WTC11 (cell line): ENCODE data around the gene TM4SF1. TPM values are rescaled to one million over a fixed set of nuclear protein-coding genes. Genes with fewer than 3 reads are reported as not detected.
"Not testable (repeated sequence)": the region's sequence is repeated elsewhere in the genome, so short reads cannot be mapped to it uniquely, and the experiment has no call there.

Source experiments
- ATAC-seq: fragments of 200-7000 bp; cut with Tn5 transposase; 2 replicates; pipeline ENCODE4 v1.10.0; 2021; ENCODE audit warnings: mild to moderate bottlenecking, moderate library complexity
- CTCF ChIA-PET: fragments of 300-600 bp; sonication (Branson Sonifier 250); formaldehyde crosslinking; loops from one replicate; lab custom pipeline; 2021; ENCODE audit warnings: antibody characterized with exemption; lab: Charles Lee
- POLR2A ChIA-PET: fragments of 350-600 bp; sonication (Branson Sonifier 250); formaldehyde crosslinking; loops from one replicate; lab custom pipeline; 2021; ENCODE audit warnings: antibody characterized with exemption; lab: Charles Lee
- DNase-seq: peaks from one replicate; pipeline ENCODE4 v3.0.0; 2021; ENCODE audit warnings: low spot score
- H3K27ac Mint-ChIP-seq: 2 replicates; pipeline ENCODE4 v1.8.0; 2021; ENCODE audit warnings: mixed read lengths
- H3K27me3 Mint-ChIP-seq: 2 replicates; pipeline ENCODE4 v1.8.0; 2021; ENCODE audit warnings: low read depth, mild to moderate bottlenecking, moderate library complexity, mixed read lengths
- H3K36me3 Mint-ChIP-seq: 2 replicates; pipeline ENCODE4 v1.8.0; 2021; ENCODE audit warnings: mixed read lengths
- H3K4me1 Mint-ChIP-seq: 2 replicates; pipeline ENCODE4 v1.8.0; 2022; ENCODE audit warnings: mixed read lengths
- H3K4me3 Mint-ChIP-seq: 2 replicates; pipeline ENCODE4 v1.8.0; 2021; ENCODE audit warnings: mild to moderate bottlenecking, moderate library complexity, mixed read lengths
- H3K9me3 Mint-ChIP-seq: 2 replicates; pipeline ENCODE4 v1.8.0; 2021; ENCODE audit warnings: mixed read lengths
- AR ChIP-seq: fragments of 250-450 bp; sonication (Bioruptor Pico); IDR thresholded peaks from 2 replicates; pipeline ENCODE4 v1.9.0; 2021; ENCODE audit warnings: mild to moderate bottlenecking
- ATF2 ChIP-seq: sonication (generic); formaldehyde crosslinking; IDR thresholded peaks from 2 replicates; pipeline ENCODE4 v1.8.1; 2022; ENCODE audit warnings: low read depth, missing genetic modification reagents, borderline replicate concordance
- CBFB ChIP-seq: sonication (generic); formaldehyde crosslinking; IDR thresholded peaks from 2 replicates; pipeline ENCODE4 v1.8.1; 2022; ENCODE audit warnings: mild to moderate bottlenecking, low read depth, missing genetic modification reagents
- E2F1 ChIP-seq: sonication (generic); formaldehyde crosslinking; IDR thresholded peaks from 2 replicates; pipeline ENCODE4 v1.8.0; 2022; ENCODE audit warnings: mild to moderate bottlenecking, missing genetic modification reagents
- ERG ChIP-seq: fragments of 250-450 bp; sonication (Bioruptor Pico); IDR thresholded peaks from 2 replicates; pipeline ENCODE4 v1.8.0; 2021; ENCODE audit warnings: mild to moderate bottlenecking
- FOXJ3 ChIP-seq: sonication (generic); formaldehyde crosslinking; IDR thresholded peaks from 2 replicates; pipeline ENCODE4 v1.9.0; 2021; ENCODE audit warnings: missing genetic modification reagents, mild to moderate bottlenecking, borderline replicate concordance
- FOXP1 ChIP-seq: sonication (generic); formaldehyde crosslinking; IDR thresholded peaks from 2 replicates; pipeline ENCODE4 v1.8.0; 2022; ENCODE audit warnings: missing genetic modification reagents, mild to moderate bottlenecking, moderate library complexity, borderline replicate concordance
- GTF2I ChIP-seq: fragments of 250-450 bp; sonication (Bioruptor Pico); conservative IDR thresholded peaks from 2 replicates; pipeline ENCODE4 v1.4.0; 2021; ENCODE audit warnings: mild to moderate bottlenecking
- NFATC4 ChIP-seq: fragments of 250-450 bp; sonication (Bioruptor Pico); IDR thresholded peaks from 2 replicates; pipeline ENCODE4 v1.9.0; 2021; ENCODE audit warnings: mild to moderate bottlenecking
- NFYB ChIP-seq: sonication (generic); formaldehyde crosslinking; conservative IDR thresholded peaks from 2 replicates; pipeline ENCODE4 v1.8.0; 2022; ENCODE audit warnings: low read depth, missing genetic modification reagents
- PRDM15 ChIP-seq: sonication (generic); formaldehyde crosslinking; IDR thresholded peaks from 2 replicates; pipeline ENCODE4 v1.8.0; 2022; ENCODE audit warnings: missing genetic modification reagents
- RELA ChIP-seq: sonication (generic); formaldehyde crosslinking; IDR thresholded peaks from 2 replicates; pipeline ENCODE4 v1.8.1; 2022; ENCODE audit warnings: missing genetic modification reagents, mild to moderate bottlenecking, borderline replicate concordance
- SP1 ChIP-seq: sonication (generic); formaldehyde crosslinking; conservative IDR thresholded peaks from 2 replicates; pipeline ENCODE4 v1.8.1; 2022; ENCODE audit warnings: missing genetic modification reagents
- TCF7 ChIP-seq: sonication (generic); formaldehyde crosslinking; IDR thresholded peaks from 2 replicates; pipeline ENCODE4 v1.8.0; 2022; ENCODE audit warnings: mild to moderate bottlenecking, low read depth, missing genetic modification reagents, moderate library complexity
- ZBTB21 ChIP-seq: sonication (generic); formaldehyde crosslinking; IDR thresholded peaks from 2 replicates; pipeline ENCODE4 v1.8.1; 2023; ENCODE audit warnings: mild to moderate bottlenecking, missing genetic modification reagents, borderline replicate concordance
- ZNF219 ChIP-seq: sonication (generic); formaldehyde crosslinking; IDR thresholded peaks from 2 replicates; pipeline ENCODE4 v1.8.0; 2023; ENCODE audit warnings: missing genetic modification reagents, mild to moderate bottlenecking, borderline replicate concordance
- ZNF232 ChIP-seq: sonication (generic); formaldehyde crosslinking; IDR thresholded peaks from 2 replicates; pipeline ENCODE4 v1.8.0; 2022; ENCODE audit warnings: mild to moderate bottlenecking, missing genetic modification reagents
- ZNF416 ChIP-seq: fragments of 250-450 bp; sonication (Bioruptor Pico); IDR thresholded peaks from 2 replicates; pipeline ENCODE4 v1.9.0; 2021; ENCODE audit warnings: mild to moderate bottlenecking, inconsistent platforms
- ZNF512 ChIP-seq: sonication (generic); formaldehyde crosslinking; IDR thresholded peaks from 2 replicates; pipeline ENCODE4 v1.8.1; 2022; ENCODE audit warnings: missing genetic modification reagents, borderline replicate concordance
- ZNF671 ChIP-seq: fragments of 250-450 bp; sonication (Bioruptor Pico); IDR thresholded peaks from 2 replicates; pipeline ENCODE4 v1.8.0; 2021; ENCODE audit warnings: mild to moderate bottlenecking
- ZSCAN18 ChIP-seq: fragments of 250-450 bp; sonication (Bioruptor Pico); IDR thresholded peaks from 2 replicates; pipeline ENCODE4 v2.1.2; 2022; ENCODE audit warnings: mild to moderate bottlenecking, moderate library complexity
- total RNA-seq: library from RNA; stranded (reverse); gene quantifications from 3 replicates; pipeline ENCODE4 v1.2.3, GENCODE V29; 2021

TM4SF1 gene
- total RNA-seq, 1 experiment from 2014 or later = 0.90 TPM

- TF ChIP-seq AR = no peak
- TF ChIP-seq FOXP1 (CRISPR knock-in tag) = no peak
- TF ChIP-seq TCF7 = no peak
- TF ChIP-seq FOXJ3 (CRISPR knock-in tag) = no peak
- TF ChIP-seq NFYB (CRISPR knock-in tag) = no peak
Observed at GRCh38 chr3:149339931-149340309, 37.5 kb downstream of the TM4SF1 start (continued).

- CTCF ChIA-PET, H3K9me3 Mint-ChIP-seq, H3K4me3 Mint-ChIP-seq, H3K27ac Mint-ChIP-seq, H3K36me3 Mint-ChIP-seq, DNase-seq, ATAC-seq, H3K27me3 Mint-ChIP-seq, POLR2A ChIA-PET: not testable (repeated sequence)
- TF ChIP-seq GTF2I (CRISPR knock-in tag) = 0 out of 2 replicates have a peak, but pooled peaks have one; percentile 18
- peaks cover 42% of the 10 kb centered on the region for H3K4me1 Mint-ChIP-seq
Observed at GRCh38 chr3:149337486-149337885, 40.0 kb downstream of the TM4SF1 start.

GRCh38 chr3:149336925-149337324 lies 40.5 kb downstream of the TM4SF1 start:
- Mint-ChIP-seq H3K36me3 (no peaks in the 10 kb centered on the region), H3K27me3 (no peaks in the 10 kb centered on the region), H3K4me1 (peaks cover 37% of the 10 kb centered on the region), H3K4me3 (no peak overlapping the region), H3K9me3 (peaks cover 8% of the 10 kb centered on the region), H3K27ac (no peak overlapping the region)
- ChIA-PET CTCF (no interaction called here), POLR2A (no interaction called here)
- DNase-seq (no peak), ATAC-seq (no peak)
- TF ChIP-seq NFATC4 (CRISPR knock-in tag) = no peak
- TF ChIP-seq ATF2 = no peak
- no peak for TF ChIP-seq PRDM15
- TF ChIP-seq SP1 (CRISPR knock-in tag) = no peak
- no peak for TF ChIP-seq ZNF671
- TF ChIP-seq ZNF512 = no peak
- no peak for TF ChIP-seq E2F1
- no peak for TF ChIP-seq RELA (CRISPR knock-in tag)
- TF ChIP-seq ZSCAN18 = no peak
- TF ChIP-seq CBFB (CRISPR knock-in tag) = no peak
- no peak for TF ChIP-seq ERG (CRISPR knock-in tag)
- no peak for TF ChIP-seq ZNF219 (CRISPR knock-in tag)
- no peak for TF ChIP-seq ZNF416
- no peak for TF ChIP-seq TCF7
- no peak for TF ChIP-seq ZBTB21 (CRISPR knock-in tag)
- no peak for TF ChIP-seq ZNF232
